Glomerular endothelial cell (primary cell): ENCODE data around the gene PET100. TPM values are rescaled to one million over a fixed set of nuclear protein-coding genes. Genes with fewer than 3 reads are reported as not detected.

ENCODE experiments used
- DNase-seq: peaks from one replicate; pipeline ENCODE4 v3.0.0-alpha.2; 2011; ENCODE audit warnings: low read depth, low spot score; ENCODE audit errors: extremely low read depth
- total RNA-seq: library from RNA; depleted of rRNA; stranded (reverse); fragments of >200 nt; gene quantifications from 2 replicates; pipeline ENCODE4 v1.2.3, GENCODE V29; 2015

The PET100 gene
- total RNA-seq, 1 donor from 2014 or later, result 32.3 TPM

GRCh38 chr19:7677669-7678311 lies 48.2 kb downstream of the PET100 start:
- no peak for DNase-seq

- no peak for DNase-seq
Measured at GRCh38 chr19:7678971-7679751, 49.6 kb downstream of the PET100 start.

GRCh38 chr19:7679771-7680605 lies 50.4 kb downstream of the PET100 start:
- DNase-seq, result no peak

- no peak for DNase-seq
Measured at GRCh38 chr19:7680606-7681339, 51.2 kb downstream of the PET100 start, which contains the start of gene TRAPPC5. Gene TRAPPC5, plus strand, starts transcription at chr19:7680833. Its CDS starts 1,421 bp downstream, at chr19:7682254.

Other genes starting within 250 kb of the PET100 start
- 2.7 and 4.1 TPM in 2 replicates for gene PEX11G, start 140.8 kb upstream of the PET100 start, total RNA-seq
- gene ZNF358, start 113.7 kb upstream of the PET100 start, total RNA-seq, result 56.9 and 70.4 TPM in 2 replicates
- gene MCOLN1, start 107.2 kb upstream of the PET100 start, total RNA-seq, result 10.6 and 25.2 TPM in 2 replicates
- gene PNPLA6, start 94.1 kb upstream of the PET100 start, total RNA-seq, result 176 and 230 TPM in 2 replicates
- gene CAMSAP3, start 33.9 kb upstream of the PET100 start, total RNA-seq, result 0.41 and 0.82 TPM in 2 replicates
- 40.5 and 46.3 TPM in 2 replicates for gene XAB2, start 248 bp upstream of the PET100 start, total RNA-seq
- gene PCP2, start 3.9 kb downstream of the PET100 start, total RNA-seq, result not detected in 2 replicates
- gene STXBP2, start 7.3 kb downstream of the PET100 start, total RNA-seq, result 33.4 and 47.7 TPM in 2 replicates
- gene RETN, start 39.3 kb downstream of the PET100 start, total RNA-seq, result not detected in 2 replicates
- gene MCEMP1, start 47.3 kb downstream of the PET100 start, total RNA-seq, result not detected in 2 replicates
- gene TRAPPC5, start 51.0 kb downstream of the PET100 start, total RNA-seq, result 132 and 170 TPM in 2 replicates
- gene FCER2, start 72.3 kb downstream of the PET100 start, total RNA-seq, result not detected in 2 replicates
- not detected in 2 replicates for gene CLEC4G, start 102.3 kb downstream of the PET100 start, total RNA-seq
- gene CD209, start 117.7 kb downstream of the PET100 start, total RNA-seq, result not detected in 2 replicates
- 0.19 and 0.64 TPM in 2 replicates for gene CLEC4M, start 133.4 kb downstream of the PET100 start, total RNA-seq
- 27.1 and 32.1 TPM in 2 replicates for gene EVI5L, start 200.4 kb downstream of the PET100 start, total RNA-seq
- not detected in 2 replicates for gene PRR36, start 244.6 kb downstream of the PET100 start, total RNA-seq